ENCODE data around the gene EYA3.

The EYA3 gene

GRCh38 chr1:28071813-28072212, 16.6 kb downstream of the EYA3 start:
- DNase-seq (ENCODE audit: low read depth), result no peak

GRCh38 chr1:28070725-28071593, 17.5 kb downstream of the EYA3 start:
- no peak for DNase-seq (ENCODE audit: low read depth)

GRCh38 chr1:28067523-28068090, 20.8 kb downstream of the EYA3 start:
- no peak for DNase-seq (ENCODE audit: low read depth)

- DNase-seq (ENCODE audit: low read depth), result no peak
Measured at GRCh38 chr1:28066393-28067154, 21.8 kb downstream of the EYA3 start.

GRCh38 chr1:28064064-28064463, 24.3 kb downstream of the EYA3 start:
- DNase-seq (ENCODE audit: low read depth), result no peak

GRCh38 chr1:28062806-28063205, 25.6 kb downstream of the EYA3 start:
- DNase-seq (ENCODE audit: low read depth), result no peak

- DNase-seq (ENCODE audit: low read depth), result no peak
Measured at GRCh38 chr1:28058971-28059878, 29.2 kb downstream of the EYA3 start.

GRCh38 chr1:28058168-28058567, 30.2 kb downstream of the EYA3 start:
- no peak for DNase-seq (ENCODE audit: low read depth)

GRCh38 chr1:28056129-28056925, 32.1 kb downstream of the EYA3 start:
- peak; percentile 44 for DNase-seq (ENCODE audit: low read depth)

GRCh38 chr1:28050776-28051175, 37.6 kb downstream of the EYA3 start:
- DNase-seq (ENCODE audit: low read depth), result no peak

GRCh38 chr1:28046716-28047115, 41.7 kb downstream of the EYA3 start:
- DNase-seq (ENCODE audit: low read depth), result no peak

- DNase-seq (ENCODE audit: low read depth), result no peak
Measured at GRCh38 chr1:28045777-28046176, 42.6 kb downstream of the EYA3 start.

GRCh38 chr1:28044399-28044798, 44.0 kb downstream of the EYA3 start:
- no peak for DNase-seq (ENCODE audit: low read depth)

- no peak for DNase-seq (ENCODE audit: low read depth)
Measured at GRCh38 chr1:28039341-28039740, 49.1 kb downstream of the EYA3 start.

GRCh38 chr1:28037946-28038345, 50.5 kb downstream of the EYA3 start:
- no peak for DNase-seq (ENCODE audit: low read depth)

- DNase-seq (ENCODE audit: low read depth), result no peak
Measured at GRCh38 chr1:28037206-28037605, 51.2 kb downstream of the EYA3 start.

GRCh38 chr1:28036431-28036830, 52.0 kb downstream of the EYA3 start:
- DNase-seq (ENCODE audit: low read depth), result no peak

- DNase-seq (ENCODE audit: low read depth), result no peak
Measured at GRCh38 chr1:28035420-28035819, 53.0 kb downstream of the EYA3 start.

GRCh38 chr1:28032281-28032680, 56.1 kb downstream of the EYA3 start:
- no peak for DNase-seq (ENCODE audit: low read depth)

- no peak for DNase-seq (ENCODE audit: low read depth)
Measured at GRCh38 chr1:28031173-28031572, 57.2 kb downstream of the EYA3 start.
